ENCODE results near the gene CALB2.
"Not testable (repeated sequence)": the region's sequence is repeated elsewhere in the genome, so short reads cannot be mapped to it uniquely, and the experiment has no call there.

CALB2 gene

GRCh38 chr16:71356051-71356740, 2.3 kb upstream of the CALB2 start:
- POLR2A ChIA-PET, result no interaction called here
- no peak for TF ChIP-seq CTCF (IDR thresholded peaks at IDR 0.05; ENCODE audit: control extremely low read depth, extremely low read depth, low read depth, missing control alignments)
- no peak for DNase-seq (ENCODE audit: extremely low spot score)
- CTCF ChIA-PET, result interaction anchor here (0.8 to 3.7 kb wide), 4 partner anchors 10 to 166 kb away, joined by 3 to 20 read pairs (median 3); no protein-coding TSS in a partner anchor

- CTCF ChIA-PET, result interaction anchor here (0.7 to 3.7 kb wide), 12 partner anchors 7 to 165 kb away, joined by 3 to 20 read pairs (median 4); no protein-coding TSS in a partner anchor
- DNase-seq (ENCODE audit: extremely low spot score); POLR2A ChIA-PET: not testable (repeated sequence)
Measured at GRCh38 chr16:71356936-71357335, 1.6 kb upstream of the CALB2 start.

GRCh38 chr16:71357681-71358080, 842 bp upstream of the CALB2 start:
- TF ChIP-seq CTCF (IDR thresholded peaks at IDR 0.05; ENCODE audit: control extremely low read depth, extremely low read depth, low read depth, missing control alignments), result no peak
- CTCF ChIA-PET, result interaction anchor here (0.7 to 3.7 kb wide), 15 partner anchors 8 to 165 kb away, joined by 3 to 20 read pairs (median 4); no protein-coding TSS in a partner anchor
- POLR2A ChIA-PET, result no interaction called here
- DNase-seq (ENCODE audit: extremely low spot score), result no peak

GRCh38 chr16:71359431-71359830, 908 bp downstream of the CALB2 start:
- ChIA-PET POLR2A (no interaction called here), CTCF (interaction anchor here (0.9 to 3.4 kb wide), 5 partner anchors 10 to 140 kb away, joined by 4 to 20 read pairs (median 12); no protein-coding TSS in a partner anchor)
- TF ChIP-seq CTCF (IDR thresholded peaks at IDR 0.05; ENCODE audit: control extremely low read depth, extremely low read depth, low read depth, missing control alignments), result no peak
- no peak for DNase-seq (ENCODE audit: extremely low spot score)

GRCh38 chr16:71360378-71360777, 1.9 kb downstream of the CALB2 start:
- no peak for TF ChIP-seq CTCF (IDR thresholded peaks at IDR 0.05; ENCODE audit: control extremely low read depth, extremely low read depth, low read depth, missing control alignments)
- POLR2A ChIA-PET, result no interaction called here
- CTCF ChIA-PET, result interaction anchor here (3.4 kb wide), 1 partner anchor 12 kb away, joined by 20 read pairs; no protein-coding TSS in a partner anchor
- DNase-seq (ENCODE audit: extremely low spot score), result no peak

GRCh38 chr16:71364133-71364681, 5.7 kb downstream of the CALB2 start:
- POLR2A ChIA-PET, result no interaction called here
- DNase-seq (ENCODE audit: extremely low spot score), result no peak
- CTCF ChIA-PET, result interaction anchor here (1.1 kb wide), 1 partner anchor 9 kb away, joined by 4 read pairs; no protein-coding TSS in a partner anchor
- TF ChIP-seq CTCF (IDR thresholded peaks at IDR 0.05; ENCODE audit: control extremely low read depth, extremely low read depth, low read depth, missing control alignments), result no peak

- POLR2A ChIA-PET, result no interaction called here
- no peak for DNase-seq (ENCODE audit: extremely low spot score)
- CTCF ChIA-PET, result no interaction called here
- TF ChIP-seq CTCF (IDR thresholded peaks at IDR 0.05; ENCODE audit: control extremely low read depth, extremely low read depth, low read depth, missing control alignments), result no peak
Measured at GRCh38 chr16:71365021-71365420, 6.5 kb downstream of the CALB2 start.

Data from GM10248 (cell line).